HG03469 (cell line): ENCODE results near the gene MRPL30.
A peak's percentile ranks its signal among the peaks of the same experiment; 100 is the strongest.
"Not testable (repeated sequence)": the region's sequence is repeated elsewhere in the genome, so short reads cannot be mapped to it uniquely, and the experiment has no call there.

Experiments
- ATAC-seq: cut with Tn5 transposase; IDR thresholded peaks from one replicate; pipeline ENCODE4 v1.9.1; 2021; ENCODE audit warnings: mild to moderate bottlenecking, moderate library complexity, moderate number of reproducible peaks; ENCODE audit not compliant: unreplicated experiment

Gene MRPL30

DNA sequence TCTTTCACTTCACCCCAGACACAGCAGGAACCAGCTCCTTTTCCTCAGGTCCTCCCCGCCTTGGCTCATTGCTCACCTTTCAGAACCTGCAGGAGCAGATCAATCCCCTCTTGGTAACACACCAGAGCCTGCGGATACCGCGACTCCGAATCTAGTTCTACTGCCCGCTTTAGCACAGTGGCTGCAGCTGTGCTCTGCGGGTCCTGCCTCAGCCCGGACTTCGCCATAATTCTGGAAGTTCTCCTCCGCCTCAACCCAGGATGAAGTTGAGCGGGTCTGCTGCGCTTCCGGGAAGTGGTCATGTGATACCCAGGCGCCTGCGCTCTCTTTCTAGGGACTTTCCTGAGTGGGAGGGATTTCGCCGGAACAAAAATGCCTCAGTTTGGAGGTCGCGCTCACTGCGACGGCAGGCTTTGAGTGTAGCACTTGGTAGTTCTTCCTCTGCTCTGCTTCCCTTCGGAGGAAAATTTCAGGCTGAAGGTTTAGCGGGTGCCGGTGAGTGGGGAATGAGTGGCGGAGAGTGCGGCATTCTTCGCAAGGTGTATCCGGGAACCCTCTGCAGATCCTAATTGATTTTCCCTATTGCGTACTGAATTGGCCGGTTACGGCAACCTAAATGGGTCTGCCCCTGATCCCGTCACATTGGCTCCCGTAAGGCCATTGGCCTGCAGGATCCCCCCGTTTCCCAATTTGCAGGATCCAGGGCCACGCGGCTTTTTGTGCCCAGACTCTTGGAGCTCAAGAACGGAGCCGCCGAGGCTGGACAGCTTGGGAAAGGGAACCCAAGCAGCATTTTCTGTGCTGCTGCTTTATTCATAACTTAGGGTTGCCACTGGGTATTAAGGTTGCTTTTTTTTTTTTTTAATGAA lies at the start of gene MRPL30, which contains the start of gene MITD1:
Gene MRPL30 (plus strand): TSS at position 430 of the 869 bp plus-strand sequence. CDS start 5,020 bp downstream, outside the sequence.
Gene MITD1 (minus strand): TSS at position 304 of the 869 bp plus-strand sequence. CDS start 77 bp downstream, at position 227.
- peak; percentile 86 for ATAC-seq

DNA sequence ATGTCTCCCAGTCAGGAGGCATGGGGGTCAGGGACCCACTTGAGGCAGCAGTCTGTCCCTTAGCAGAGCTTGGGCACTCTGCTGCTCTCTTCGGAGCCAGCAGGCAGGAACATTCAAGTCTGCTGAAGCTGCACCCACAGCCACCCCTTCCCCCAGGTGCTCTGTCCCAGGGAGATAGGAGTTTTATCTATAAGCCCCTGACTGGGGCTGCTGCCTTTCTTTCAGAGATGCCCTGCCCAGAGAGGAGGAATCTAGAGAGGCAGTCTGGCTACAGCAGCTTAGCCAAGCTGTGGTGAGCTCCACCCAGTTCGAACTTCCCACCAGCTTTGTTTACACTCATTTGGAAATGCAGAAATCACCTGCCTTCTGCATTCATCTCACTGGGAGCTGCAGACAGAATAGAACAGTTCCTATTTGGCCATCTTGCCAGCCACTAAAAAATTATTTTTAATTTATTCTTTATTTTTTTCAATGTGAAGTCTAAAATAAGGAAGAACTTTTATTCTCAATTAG lies 45.9 kb upstream of the MRPL30 start:
- ATAC-seq, result not testable (repeated sequence)

DNA sequence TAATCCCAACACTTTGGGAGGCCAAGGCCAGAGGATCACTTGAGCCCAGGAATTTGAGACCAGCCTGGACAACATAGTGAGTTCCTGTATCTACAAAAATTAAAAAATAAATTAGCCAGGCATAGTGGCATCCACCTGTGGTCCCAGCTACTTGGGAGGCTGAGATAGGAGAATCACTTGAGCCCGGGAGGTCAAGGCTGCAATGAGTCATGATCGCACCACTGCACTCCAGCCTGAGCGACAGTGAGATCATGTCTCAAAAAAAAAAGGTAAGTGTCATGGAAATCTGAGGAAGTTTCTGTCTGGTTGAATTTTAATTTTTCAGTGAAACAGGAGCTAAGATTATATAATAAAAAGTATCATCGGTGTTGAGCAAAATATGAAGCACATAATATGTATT lies 42.0 kb upstream of the MRPL30 start:
- no peak for ATAC-seq

DNA sequence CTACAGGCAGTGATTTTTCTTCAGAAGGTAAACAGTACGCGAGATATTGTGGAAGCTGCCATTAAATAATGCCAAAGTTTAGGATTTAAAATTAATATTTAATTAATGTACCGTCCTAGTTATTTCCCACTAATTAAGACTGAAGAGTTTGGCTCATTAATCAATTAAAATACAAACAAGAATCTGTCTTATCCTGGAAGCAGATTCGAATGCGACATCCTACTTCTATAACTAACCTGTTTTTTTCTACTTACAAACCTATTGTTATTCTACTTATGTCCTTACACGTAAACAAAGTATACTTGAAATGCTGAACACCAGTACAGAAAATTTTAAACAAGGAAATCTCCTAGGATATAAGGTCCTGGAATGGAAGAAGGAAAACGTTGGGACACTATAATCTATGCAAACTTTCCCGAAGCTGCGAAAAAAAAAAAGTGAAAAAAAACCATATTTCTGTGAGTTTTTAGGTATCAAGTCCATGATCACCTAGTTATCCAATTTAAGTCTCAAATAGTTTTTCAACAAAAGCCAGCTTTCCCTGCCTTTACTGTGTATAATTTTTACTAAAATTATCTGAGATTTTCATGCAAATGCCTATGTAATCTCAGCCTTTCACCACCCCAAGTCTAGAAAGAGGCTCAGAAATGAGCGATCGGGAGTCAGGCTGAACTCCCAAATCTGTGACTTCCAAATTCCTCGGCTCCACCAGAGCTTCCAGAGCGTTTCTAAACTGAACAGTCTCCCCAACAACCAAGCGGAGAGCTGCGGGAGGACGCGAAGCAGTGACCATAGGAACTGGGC lies 40.7 kb upstream of the MRPL30 start:
- ATAC-seq, result no peak

DNA sequence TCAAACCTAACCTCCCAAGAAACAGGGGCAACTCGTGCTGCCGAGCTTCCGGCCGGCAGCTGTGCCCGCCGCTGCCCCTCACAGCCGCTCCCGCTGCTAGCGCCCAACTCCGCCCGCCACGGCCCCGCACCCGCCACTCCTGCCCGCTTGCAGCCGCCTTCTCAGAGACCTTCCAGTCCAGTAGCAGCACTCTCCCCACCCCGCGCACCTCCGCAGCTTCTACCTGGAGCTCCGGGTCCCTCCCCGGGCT lies 40.2 kb upstream of the MRPL30 start:
- peak; percentile 21 for ATAC-seq

DNA sequence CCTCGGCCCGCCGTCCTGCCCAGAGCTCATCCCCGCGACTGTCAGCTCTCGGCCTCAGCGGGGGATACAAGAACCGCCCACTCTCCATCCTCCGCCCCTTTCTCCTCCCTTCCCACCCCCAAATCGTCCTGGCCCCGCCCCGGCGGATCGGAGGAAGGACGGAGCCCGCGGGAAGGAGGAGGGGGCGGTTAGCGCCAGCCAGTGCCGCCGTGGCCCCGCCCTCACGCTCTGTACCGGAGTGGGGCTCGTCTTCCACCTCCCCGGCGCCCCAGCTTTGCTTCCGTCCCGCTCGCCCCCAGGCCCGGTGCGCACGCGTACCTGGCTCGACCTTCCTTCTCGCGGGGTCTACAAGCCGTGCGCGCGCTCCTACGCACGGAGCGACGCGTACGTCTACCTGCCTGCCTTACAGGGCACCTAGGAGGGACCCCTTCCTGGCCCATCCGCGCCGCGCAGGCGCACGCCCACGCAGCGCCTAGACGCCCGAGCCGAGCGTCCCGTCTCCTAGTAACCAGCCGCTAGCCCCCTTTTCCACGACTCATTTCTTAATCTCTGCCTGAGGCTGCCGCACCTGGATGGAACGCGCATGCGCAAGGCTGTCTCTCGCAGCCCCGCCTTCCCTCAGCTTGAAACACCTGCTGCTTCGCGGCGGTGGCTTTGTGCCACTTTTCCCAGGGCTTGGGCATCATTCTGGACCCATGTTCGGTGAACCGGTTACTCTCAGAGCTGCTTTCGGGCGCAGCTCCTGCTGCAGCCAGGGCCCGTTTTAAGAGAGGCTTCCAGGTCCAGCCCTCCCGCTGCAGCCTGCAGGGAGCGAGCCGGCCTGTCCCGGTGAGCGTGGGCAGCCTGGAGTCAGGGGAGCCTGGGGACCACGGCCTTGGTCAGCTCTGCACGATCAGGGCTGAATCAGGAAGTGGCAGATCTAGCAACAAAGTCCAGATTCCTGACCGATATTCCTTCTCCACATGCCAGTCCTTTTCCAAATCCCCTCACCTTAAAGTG lies 39.6 kb upstream of the MRPL30 start, which contains the start of gene C2orf15:
Gene C2orf15 (plus strand): TSS at position 598 of the 999 bp plus-strand sequence. CDS start 8,852 bp downstream, outside the sequence.
- ATAC-seq, result peak; percentile 76

DNA sequence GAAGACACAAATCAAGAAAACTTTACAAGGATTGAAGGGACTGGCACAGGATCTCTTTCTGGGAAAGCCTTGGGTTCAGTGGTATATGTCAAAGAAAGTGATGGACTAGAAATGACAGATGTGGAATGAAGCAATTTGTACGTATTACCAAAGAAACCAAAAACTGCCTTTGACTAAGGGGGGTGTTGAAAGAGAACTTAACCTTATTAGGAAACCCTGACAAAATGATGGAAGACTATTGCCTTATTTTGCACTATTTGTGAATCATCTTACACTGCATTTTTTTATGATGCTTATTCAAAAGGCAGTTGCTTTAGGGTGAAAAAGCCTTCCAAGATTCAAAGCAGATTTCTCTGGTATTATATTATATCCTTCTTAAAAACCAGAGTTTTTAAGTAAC lies 30.3 kb upstream of the MRPL30 start:
- ATAC-seq, result no peak

DNA sequence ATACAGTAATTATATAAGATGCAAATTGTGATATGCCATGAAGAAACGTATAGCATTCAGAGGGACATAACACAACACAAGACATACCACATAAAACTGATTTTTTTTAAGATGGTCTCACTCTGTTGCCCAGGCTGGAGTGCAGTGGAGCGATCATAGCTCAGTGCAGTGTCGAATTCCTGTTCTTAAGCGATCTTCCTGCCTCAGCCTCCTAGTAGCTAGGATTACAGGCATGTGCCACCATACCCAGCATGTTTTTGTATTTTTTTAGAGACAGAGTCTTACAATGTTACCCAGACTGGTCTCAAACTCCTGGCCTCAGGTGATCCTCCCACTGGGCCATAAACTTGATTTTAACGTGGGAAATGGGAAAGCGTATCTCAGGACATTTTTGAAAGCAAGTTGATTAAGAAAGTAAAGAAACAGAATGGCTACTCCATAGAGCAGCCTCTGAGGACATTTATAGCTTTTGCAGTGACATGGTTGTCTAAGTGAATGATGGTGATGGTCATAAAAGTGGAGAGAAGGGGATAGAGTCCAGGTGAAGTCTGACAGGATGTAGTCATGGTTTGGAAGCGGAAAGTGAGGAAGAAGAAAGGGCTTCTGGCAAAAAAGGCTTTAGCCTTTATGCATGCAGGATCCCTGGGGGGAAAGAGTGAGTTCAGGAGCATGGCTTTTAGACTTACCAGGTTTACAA lies 28.6 kb upstream of the MRPL30 start:
- ATAC-seq, result no peak

DNA sequence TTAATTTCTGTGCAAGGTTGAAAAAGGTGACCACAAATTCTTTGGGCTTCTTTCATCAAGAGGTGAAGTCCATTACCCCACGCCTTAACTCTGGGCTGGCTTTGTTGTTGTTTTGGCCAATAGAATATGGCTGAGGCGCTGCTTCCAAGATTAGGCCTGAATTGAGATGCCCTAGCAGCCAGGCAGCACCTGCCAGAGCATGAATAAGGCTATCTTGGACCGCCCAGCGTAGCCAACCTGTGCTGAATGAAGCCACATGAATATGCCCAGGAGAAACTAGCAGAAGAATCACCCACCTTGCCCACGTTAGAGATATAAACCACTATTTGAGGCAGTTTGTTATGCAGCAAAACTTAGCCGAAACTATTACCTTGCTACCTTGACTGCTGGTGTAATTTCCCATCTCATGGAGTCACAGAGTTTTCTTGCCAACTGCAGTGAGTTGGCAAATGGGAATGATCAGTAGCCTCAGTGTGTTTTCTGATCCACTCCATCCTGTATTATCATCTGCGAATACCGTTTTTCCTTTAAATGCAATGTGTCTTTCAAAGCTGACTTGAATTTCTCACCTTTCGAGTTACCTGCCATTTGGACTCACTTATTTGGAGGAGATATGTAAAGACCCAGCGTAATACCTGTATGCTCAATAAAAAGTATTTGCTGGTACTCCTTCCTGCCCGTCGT lies 26.9 kb upstream of the MRPL30 start:
- no peak for ATAC-seq

DNA sequence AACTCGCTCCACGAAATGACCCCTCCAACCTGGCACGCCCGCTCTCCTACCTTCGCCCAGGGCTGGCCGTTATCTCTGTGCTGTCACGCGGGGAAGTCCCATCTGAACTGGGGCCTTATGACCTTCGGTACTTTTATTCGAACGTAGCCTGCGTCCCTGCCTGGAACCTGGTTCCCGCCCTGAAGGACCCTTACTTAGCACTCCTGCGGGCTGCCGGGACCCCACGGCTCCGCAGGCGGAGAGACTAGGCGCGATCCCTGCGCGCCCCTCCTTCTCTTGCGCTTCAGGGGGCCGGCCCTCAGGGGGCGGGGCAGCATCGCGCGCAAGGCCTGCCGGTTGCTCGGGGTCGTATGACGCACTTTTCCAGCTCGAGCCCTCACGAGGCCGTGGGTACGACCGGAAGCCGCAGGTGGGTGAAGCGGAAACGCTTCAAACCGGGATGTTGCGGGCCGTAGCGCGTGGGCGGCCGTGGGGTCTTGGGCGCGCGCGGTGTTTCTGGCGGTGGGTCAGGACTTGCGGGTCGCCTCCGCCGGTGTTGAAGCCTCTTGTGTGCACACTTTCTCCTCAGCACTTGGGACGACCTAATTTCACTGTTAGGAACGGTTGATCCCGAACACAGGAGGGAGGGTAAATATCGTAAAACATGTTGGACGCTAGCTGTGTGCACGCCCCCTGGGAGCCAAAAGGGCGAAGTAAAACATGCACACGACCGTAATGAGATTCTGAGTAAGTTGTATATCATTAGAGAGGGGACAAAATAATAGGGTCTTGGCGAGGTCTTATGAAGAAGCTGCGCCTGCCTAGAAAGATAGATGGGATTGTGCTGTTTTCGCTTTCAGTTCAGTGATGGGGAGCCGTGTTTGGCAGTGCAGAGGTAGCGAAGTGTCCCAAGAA lies 26.1 kb upstream of the MRPL30 start, which contains the start of the genes LIPT1 and TSGA10:
Gene LIPT1 (plus strand): TSS at position 325 of the 894 bp plus-strand sequence. CDS start 6,991 bp downstream, outside the sequence.
Gene TSGA10 (minus strand): TSS at position 300 of the 894 bp plus-strand sequence. CDS start 45,503 bp downstream, outside the sequence.
- ATAC-seq, result peak; percentile 90

DNA sequence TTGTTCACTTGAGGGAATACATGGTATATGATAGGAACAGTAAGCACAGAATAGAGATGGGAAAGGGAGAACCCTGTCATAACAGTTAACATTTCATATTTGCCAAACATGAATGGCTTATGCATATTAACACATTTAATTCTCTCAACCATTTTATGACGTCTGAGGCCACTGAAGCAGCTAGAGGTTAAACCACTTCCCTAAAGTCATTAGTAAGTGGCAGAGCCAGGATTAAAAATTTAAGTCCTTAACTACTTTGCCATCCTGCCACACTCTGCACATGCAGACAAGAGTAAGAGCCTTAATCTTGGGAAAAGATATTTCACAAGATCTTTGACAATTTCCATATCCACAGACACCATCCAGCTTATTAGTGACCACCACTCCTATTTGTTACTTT lies 24.1 kb upstream of the MRPL30 start:
- ATAC-seq, result no peak

DNA sequence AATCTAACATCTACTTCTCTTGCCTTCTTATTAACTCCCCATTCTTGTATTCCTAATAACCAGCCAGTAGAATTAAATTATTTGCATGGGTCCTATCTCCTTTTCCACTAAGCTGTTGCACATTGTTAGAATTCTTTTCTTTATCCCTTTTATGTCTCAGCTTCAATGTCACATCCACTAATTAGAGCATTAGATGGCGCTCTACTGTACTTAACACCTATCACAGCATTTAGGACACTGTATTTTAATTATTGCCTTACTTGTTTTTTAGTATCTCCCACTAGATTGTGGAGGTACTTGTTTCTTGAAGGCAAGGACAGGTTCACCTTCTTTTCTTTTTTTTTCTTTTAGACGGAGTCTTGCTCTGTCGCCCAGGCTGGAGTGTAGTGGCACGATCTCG lies 22.4 kb upstream of the MRPL30 start:
- ATAC-seq, result no peak

DNA sequence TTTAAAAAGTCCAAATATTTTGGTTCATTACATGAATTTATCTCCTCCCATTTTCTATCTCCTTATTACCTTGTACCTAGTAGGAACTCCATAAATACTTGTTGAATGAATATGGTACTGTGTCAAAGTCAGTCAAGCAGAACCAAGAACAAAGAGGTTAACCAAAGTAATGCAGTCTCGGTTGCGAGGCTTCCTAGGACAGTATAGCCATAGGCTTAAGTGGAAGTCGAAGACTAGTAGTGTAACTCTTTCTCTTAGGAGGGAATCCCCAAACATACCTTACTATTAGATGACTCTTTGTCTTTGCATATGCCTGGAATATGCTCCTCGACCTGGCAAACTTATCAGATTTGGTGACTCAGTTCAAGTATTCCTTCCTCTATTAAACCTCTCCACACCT lies 21.4 kb upstream of the MRPL30 start:
- ATAC-seq, result no peak

DNA sequence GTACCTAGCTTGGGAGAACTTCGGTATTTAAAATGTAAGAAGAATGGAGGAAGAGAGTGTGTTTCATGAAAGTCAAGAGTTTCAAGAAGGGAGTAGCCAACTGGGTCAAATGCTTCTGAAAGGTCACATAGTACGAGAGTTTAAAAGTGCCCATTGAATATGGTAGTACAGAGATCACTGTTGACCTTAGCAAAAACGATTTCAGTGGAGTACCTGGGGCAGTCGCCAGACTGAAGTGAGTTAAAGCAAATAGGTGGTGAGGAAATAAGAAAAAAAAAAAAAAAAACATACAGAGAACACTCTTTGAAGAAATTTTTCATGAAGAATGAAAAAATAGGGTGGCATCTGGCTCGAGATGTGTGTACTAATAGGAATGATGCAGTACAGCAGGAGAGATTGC lies 14.8 kb upstream of the MRPL30 start:
- ATAC-seq, result no peak

DNA sequence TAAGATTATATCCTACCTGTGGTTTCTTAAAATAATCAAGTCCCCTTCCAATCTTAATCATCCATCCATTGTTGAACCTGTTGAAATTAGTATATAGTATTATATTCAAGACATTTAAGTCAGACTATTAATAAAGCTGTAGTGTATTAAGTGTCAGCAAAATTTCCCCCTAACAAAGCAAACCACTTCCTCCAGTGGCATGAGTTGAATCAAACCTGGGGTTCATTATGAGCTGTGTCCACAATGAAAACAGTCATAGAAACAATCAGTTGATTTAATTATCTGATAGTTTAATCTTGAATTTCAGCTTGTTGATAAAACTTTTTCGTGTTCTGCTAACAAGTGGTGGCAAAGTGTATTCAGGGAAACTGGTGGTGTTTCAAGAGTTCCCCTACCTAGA lies 11.4 kb upstream of the MRPL30 start:
- ATAC-seq, result no peak

DNA sequence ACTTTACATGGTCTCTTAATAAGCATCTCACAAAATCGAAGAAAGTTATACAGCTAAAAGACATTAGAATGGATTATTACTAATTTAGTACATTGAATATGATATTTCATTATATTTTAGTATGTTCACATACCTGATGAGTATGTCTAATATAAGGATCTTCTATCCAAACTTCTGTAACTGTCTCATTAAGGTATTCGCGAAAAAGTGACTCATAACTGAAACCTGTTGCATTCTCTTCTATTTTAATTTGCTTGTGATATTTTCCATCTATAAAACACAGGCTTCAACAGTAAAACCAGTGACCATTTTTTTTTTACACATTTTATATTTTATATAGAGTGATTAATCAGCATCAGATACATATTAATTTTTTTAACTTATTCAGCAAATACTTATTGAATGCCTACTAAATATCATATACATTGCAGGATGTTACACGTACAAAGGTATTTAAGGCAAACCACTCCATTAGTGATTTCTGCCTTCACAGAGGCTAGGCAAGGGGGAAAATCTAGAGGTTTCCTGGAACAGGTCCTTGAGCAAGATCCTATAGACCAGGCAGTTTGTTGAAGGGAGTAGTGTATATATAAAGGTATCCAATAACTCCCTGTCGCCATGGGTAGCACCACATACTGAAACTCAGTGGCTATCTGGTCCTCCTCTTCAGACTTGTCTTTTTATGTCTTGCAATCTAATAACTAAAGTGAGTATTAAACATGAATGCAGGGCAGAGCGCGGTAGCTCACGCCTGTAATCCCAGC lies 9.4 kb upstream of the MRPL30 start:
- ATAC-seq, result no peak

DNA sequence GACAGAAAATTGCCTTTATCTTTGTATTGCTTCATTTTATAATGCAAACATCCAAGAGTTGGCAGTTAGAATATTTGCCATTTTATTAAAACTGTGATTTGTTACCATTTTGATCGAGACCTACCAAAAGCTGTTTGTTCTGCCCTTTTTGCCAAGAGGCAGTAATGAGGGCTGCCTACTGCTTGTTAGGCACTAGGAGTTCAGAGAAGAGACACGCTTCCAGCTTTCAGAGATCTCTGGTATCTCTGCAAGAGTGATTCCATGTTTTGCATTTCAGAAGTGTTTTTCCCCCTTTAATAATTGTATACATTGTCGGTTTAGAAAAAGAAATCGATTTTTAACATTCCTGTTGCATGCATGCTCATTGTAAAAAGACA lies 628 bp downstream of the MRPL30 start:
- no peak for ATAC-seq
